NCI-H446 (cell line): Measurements from ENCODE around the gene AMBRA1.

Experiments
- DNase-seq, 2 experiments: peaks; one replicate each; lab custom pipeline; 2025; lab: John Stamatoyannopoulos, UW

AMBRA1 gene

GRCh38 chr11:46347637-46348311, 246.0 kb downstream of the AMBRA1 start:
- DNase-seq, result no peak

- DNase-seq, result peak; percentile 44 to 90
Measured at GRCh38 chr11:46346886-46347636, 246.8 kb downstream of the AMBRA1 start, which contains the start of gene DGKZ. DGKZ (plus strand) TSS chr11:46347463; CDS start chr11:46347660, 197 bp downstream.
